Keratinocyte (primary cell): ENCODE results near the gene SKP2. TPM values are rescaled to one million over a fixed set of nuclear protein-coding genes. Genes with fewer than 3 reads are reported as not detected.
"Not testable (repeated sequence)": the region's sequence is repeated elsewhere in the genome, so short reads cannot be mapped to it uniquely, and the experiment has no call there.

Source experiments
- DNase-seq: peaks from one replicate; pipeline ENCODE4 v3.0.0-alpha.2; 2011; ENCODE audit warnings: low read depth, missing footprints, low spot score
- FAIRE-seq: peaks from 2 replicates; lab custom pipeline; 2011; peaks lifted over from hg19 to GRCh38; lab: Jason Lieb, UNC
- H2AFZ ChIP-seq: 2 replicates; pipeline ENCODE4 v1.6.0; 2012; ENCODE audit warnings: low read length, control low read depth, inconsistent platforms; ENCODE audit not compliant: control insufficient read depth
- H3K27ac ChIP-seq: 2 replicates; pipeline ENCODE4 v1.5.1; 2011; ENCODE audit warnings: low read length; ENCODE audit not compliant: control insufficient read depth, insufficient read depth
- H3K27me3 ChIP-seq: 3 replicates; pipeline ENCODE4 v1.6.0; 2011; ENCODE audit warnings: low read length; ENCODE audit not compliant: control insufficient read depth, insufficient read depth; ENCODE audit errors: extremely low read depth
- H3K36me3 ChIP-seq, 2 experiments: 2 replicates in 1 of 2; 3 replicates in 1 of 2; pipeline ENCODE4 v1.5.1; 2011; ENCODE audit warnings: low read length in 2 of 2, mild to moderate bottlenecking in 1 of 2; ENCODE audit not compliant: control insufficient read depth in 2 of 2, insufficient read depth in 2 of 2; ENCODE audit errors: extremely low read depth in 1 of 2
- H3K4me1 ChIP-seq: 3 replicates; pipeline ENCODE4 v1.5.1; 2011; ENCODE audit warnings: low read length; ENCODE audit not compliant: control insufficient read depth, insufficient read depth; ENCODE audit errors: extremely low read depth
- H3K4me2 ChIP-seq: 3 replicates; pipeline ENCODE4 v1.6.0; 2011; ENCODE audit warnings: low read depth, low read length; ENCODE audit not compliant: control insufficient read depth, insufficient read depth; ENCODE audit errors: extremely low read depth
- H3K4me3 ChIP-seq, 3 experiments: fragments of 200-600 bp in 1 of 3; sonication (generic) in 1 of 3; 2 replicates in 2 of 3; 3 replicates in 1 of 3; pipeline ENCODE4 v1.5.1; 2011 to 2016; ENCODE audit warnings: low read length in 3 of 3, mild to moderate bottlenecking in 3 of 3, control low read depth in 2 of 3, inconsistent platforms in 1 of 3, low read depth in 1 of 3, mixed read lengths in 1 of 3, mixed run types in 1 of 3, moderate library complexity in 1 of 3; ENCODE audit not compliant: control insufficient read depth in 2 of 3, insufficient read depth in 2 of 3; ENCODE audit errors: extremely low read depth in 1 of 3
- H3K79me2 ChIP-seq: 2 replicates; pipeline ENCODE4 v1.6.0; 2012; ENCODE audit warnings: low read length; ENCODE audit not compliant: control insufficient read depth, insufficient read depth
- H3K9ac ChIP-seq: 3 replicates; pipeline ENCODE4 v1.6.0; 2011; ENCODE audit warnings: low read length; ENCODE audit not compliant: control insufficient read depth, insufficient read depth; ENCODE audit errors: extremely low read depth
- H3K9me1 ChIP-seq: 3 replicates; pipeline ENCODE4 v1.6.0; 2011; ENCODE audit warnings: low read length; ENCODE audit not compliant: control insufficient read depth, insufficient read depth; ENCODE audit errors: extremely low read depth
- H3K9me3 ChIP-seq: 2 replicates; pipeline ENCODE4 v1.5.1; 2012; ENCODE audit warnings: low read depth, low read length; ENCODE audit not compliant: control insufficient read depth
- H4K20me1 ChIP-seq: 3 replicates; pipeline ENCODE4 v1.6.0; 2011; ENCODE audit warnings: low read length; ENCODE audit not compliant: control insufficient read depth, insufficient read depth; ENCODE audit errors: extremely low read depth
- EZH2 ChIP-seq: IDR thresholded peaks from one replicate; pipeline ENCODE4 v1.6.1; 2012; ENCODE audit warnings: inconsistent platforms, mild to moderate bottlenecking, low read length, moderate library complexity
- dilution Hi-C: fragments of 300-500 bp; cut with MboI; formaldehyde crosslinking; loops from one replicate; pipeline ENCODE4 v1.7.0; 2020; ENCODE audit warnings: low sequenced_read_pairs; ENCODE audit not compliant: extremely low pct_ligation_motif_present
- polyA plus RNA-seq, 5 experiments: library from polyadenylated mRNA; depleted of rRNA in 3 of 5; stranded (reverse) in 3 of 5; stranded (forward) in 1 of 5; unstranded in 1 of 5; fragments of >200 nt; gene quantifications; 1 replicate in 1 of 5; 2 replicates in 3 of 5; 3 replicates in 1 of 5; pipeline versions ENCODE4 v1.2.1 to v1.2.3, GENCODE V29; 2011 to 2012; ENCODE audit warnings: missing spikeins in 2 of 5, low read depth in 1 of 5, low replicate concordance in 1 of 5
- TF ChIP-seq, protein P1 (sequence below), 3 experiments: IDR thresholded peaks in 1 of 3; conservative IDR thresholded peaks in 1 of 3; optimal IDR thresholded peaks in 1 of 3; 2 replicates in 2 of 3; 3 replicates in 1 of 3; pipeline versions ENCODE3 to v1.5.1; 2011; ENCODE audit warnings: low read length in 3 of 3, mild to moderate bottlenecking in 3 of 3, moderate library complexity in 2 of 3, control low read depth in 1 of 3, inconsistent platforms in 1 of 3; ENCODE audit not compliant: insufficient read depth in 2 of 3; ENCODE audit errors: extremely low read depth in 1 of 3

Gene SKP2
- polyA plus RNA-seq, 1 donor (not counting 4 experiments of a cell fraction or from before 2014, with no cell fraction given): 34.6 TPM

- dilution Hi-C loops: no loop called here
- Histone ChIP-seq H3K36me3 (peaks cover 0 to 5% of the 10 kb centered on the region in 2 experiments), H2AFZ (no peak overlapping the region), H3K79me2 (no peaks in the 10 kb centered on the region), H3K4me3 (no peak overlapping the region), H3K27me3 (no peaks in the 10 kb centered on the region), H3K4me1 (no peaks in the 10 kb centered on the region), H3K4me2 (no peak overlapping the region), H3K9ac (no peak overlapping the region), H4K20me1 (no peaks in the 10 kb centered on the region), H3K9me3 (no peaks in the 10 kb centered on the region), H3K27ac (no peak overlapping the region), H3K9me1 (no peaks in the 10 kb centered on the region)
- DNase-seq (no peak), FAIRE-seq (no peak)
- TF ChIP-seq EZH2: no peak
- TF ChIP-seq, protein P1, sequence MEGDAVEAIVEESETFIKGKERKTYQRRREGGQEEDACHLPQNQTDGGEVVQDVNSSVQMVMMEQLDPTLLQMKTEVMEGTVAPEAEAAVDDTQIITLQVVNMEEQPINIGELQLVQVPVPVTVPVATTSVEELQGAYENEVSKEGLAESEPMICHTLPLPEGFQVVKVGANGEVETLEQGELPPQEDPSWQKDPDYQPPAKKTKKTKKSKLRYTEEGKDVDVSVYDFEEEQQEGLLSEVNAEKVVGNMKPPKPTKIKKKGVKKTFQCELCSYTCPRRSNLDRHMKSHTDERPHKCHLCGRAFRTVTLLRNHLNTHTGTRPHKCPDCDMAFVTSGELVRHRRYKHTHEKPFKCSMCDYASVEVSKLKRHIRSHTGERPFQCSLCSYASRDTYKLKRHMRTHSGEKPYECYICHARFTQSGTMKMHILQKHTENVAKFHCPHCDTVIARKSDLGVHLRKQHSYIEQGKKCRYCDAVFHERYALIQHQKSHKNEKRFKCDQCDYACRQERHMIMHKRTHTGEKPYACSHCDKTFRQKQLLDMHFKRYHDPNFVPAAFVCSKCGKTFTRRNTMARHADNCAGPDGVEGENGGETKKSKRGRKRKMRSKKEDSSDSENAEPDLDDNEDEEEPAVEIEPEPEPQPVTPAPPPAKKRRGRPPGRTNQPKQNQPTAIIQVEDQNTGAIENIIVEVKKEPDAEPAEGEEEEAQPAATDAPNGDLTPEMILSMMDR (optimal IDR thresholded peaks at IDR 0.05 in 1 of 3, IDR thresholded peaks at IDR 0.05 in 1 of 3, conservative IDR thresholded peaks at IDR 0.05 in 1 of 3; ENCODE audit: extremely low read depth in 1 of 3, insufficient read depth in 2 of 3, low read length in 3 of 3): no peak
Observed at GRCh38 chr5:36193746-36194145, 41.8 kb downstream of the SKP2 start.

DNA sequence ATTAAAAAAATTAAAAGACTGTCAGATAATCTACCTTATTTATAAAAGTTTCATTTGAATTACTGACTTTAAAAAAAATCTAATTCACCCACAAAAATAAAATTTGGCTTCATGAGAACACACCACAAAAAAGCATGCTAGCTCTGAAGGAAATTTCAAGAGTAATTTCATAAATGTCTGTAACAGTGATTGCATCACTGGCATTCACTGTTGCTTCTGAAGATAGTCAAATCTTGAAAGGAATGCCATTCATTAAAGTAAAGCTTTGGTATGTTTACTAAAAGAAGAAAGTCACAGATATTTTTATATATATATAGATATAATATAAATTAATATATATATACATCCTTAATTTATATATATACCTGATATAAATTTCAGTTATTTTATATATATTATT, 46.4 kb downstream of the SKP2 start:
- H3K4me1 ChIP-seq: no peaks in the 10 kb centered on the region
- H3K27me3 ChIP-seq: no peaks in the 10 kb centered on the region
- no peak for TF ChIP-seq EZH2
- TF ChIP-seq, protein P1 (optimal IDR thresholded peaks at IDR 0.05 in 1 of 3, IDR thresholded peaks at IDR 0.05 in 1 of 3, conservative IDR thresholded peaks at IDR 0.05 in 1 of 3; ENCODE audit: extremely low read depth in 1 of 3, insufficient read depth in 2 of 3, low read length in 3 of 3): no peak
- H2AFZ ChIP-seq: no peak overlapping the region
- peaks cover 0 to 8% of the 10 kb centered on the region in 2 experiments for H3K36me3 ChIP-seq
- H3K4me2 ChIP-seq: no peak overlapping the region
- no peaks in the 10 kb centered on the region for H3K9me3 ChIP-seq
- FAIRE-seq: no peak
- H3K79me2 ChIP-seq: no peaks in the 10 kb centered on the region
- H3K9me1 ChIP-seq: no peaks in the 10 kb centered on the region
- DNase-seq: no peak
- H3K4me3 ChIP-seq: no peak overlapping the region
- H4K20me1 ChIP-seq: no peaks in the 10 kb centered on the region
- no peak overlapping the region for H3K9ac ChIP-seq
- dilution Hi-C loops: no loop called here
- H3K27ac ChIP-seq: no peak overlapping the region

GRCh38 chr5:36198783-36199182, 46.9 kb downstream of the SKP2 start:
- H3K9ac ChIP-seq, H3K9me3 ChIP-seq, H2AFZ ChIP-seq, DNase-seq, H3K4me1 ChIP-seq, FAIRE-seq, H3K36me3 ChIP-seq, H3K27ac ChIP-seq, dilution Hi-C loops, H3K9me1 ChIP-seq, H3K4me2 ChIP-seq, H3K79me2 ChIP-seq, H3K4me3 ChIP-seq, H3K27me3 ChIP-seq, H4K20me1 ChIP-seq: not testable (repeated sequence)
